WTC11 (cell line): Measurements from ENCODE around the gene ACAD8. TPM values are rescaled to one million over a fixed set of nuclear protein-coding genes. Genes with fewer than 3 reads are reported as not detected.

Experiments used
- ATAC-seq: fragments of 200-7000 bp; cut with Tn5 transposase; 2 replicates; pipeline ENCODE4 v1.10.0; 2021; ENCODE audit warnings: mild to moderate bottlenecking, moderate library complexity
- CTCF ChIA-PET: fragments of 300-600 bp; sonication (Branson Sonifier 250); formaldehyde crosslinking; loops from one replicate; lab custom pipeline; 2021; ENCODE audit warnings: antibody characterized with exemption; lab: Charles Lee
- POLR2A ChIA-PET: fragments of 350-600 bp; sonication (Branson Sonifier 250); formaldehyde crosslinking; loops from one replicate; lab custom pipeline; 2021; ENCODE audit warnings: antibody characterized with exemption; lab: Charles Lee
- DNase-seq: peaks from one replicate; pipeline ENCODE4 v3.0.0; 2021; ENCODE audit warnings: low spot score
- H3K27ac Mint-ChIP-seq: 2 replicates; pipeline ENCODE4 v1.8.0; 2021; ENCODE audit warnings: mixed read lengths
- H3K27me3 Mint-ChIP-seq: 2 replicates; pipeline ENCODE4 v1.8.0; 2021; ENCODE audit warnings: low read depth, mild to moderate bottlenecking, moderate library complexity, mixed read lengths
- H3K36me3 Mint-ChIP-seq: 2 replicates; pipeline ENCODE4 v1.8.0; 2021; ENCODE audit warnings: mixed read lengths
- H3K4me1 Mint-ChIP-seq: 2 replicates; pipeline ENCODE4 v1.8.0; 2022; ENCODE audit warnings: mixed read lengths
- H3K4me3 Mint-ChIP-seq: 2 replicates; pipeline ENCODE4 v1.8.0; 2021; ENCODE audit warnings: mild to moderate bottlenecking, moderate library complexity, mixed read lengths
- H3K9me3 Mint-ChIP-seq: 2 replicates; pipeline ENCODE4 v1.8.0; 2021; ENCODE audit warnings: mixed read lengths
- NR2C2 ChIP-seq: sonication (generic); formaldehyde crosslinking; IDR thresholded peaks from 2 replicates; pipeline ENCODE4 v1.8.0; 2022; ENCODE audit warnings: mild to moderate bottlenecking, missing genetic modification reagents
- RORB ChIP-seq: fragments of 250-450 bp; sonication (Bioruptor Pico); IDR thresholded peaks from 2 replicates; pipeline ENCODE4 v1.9.0; 2021; ENCODE audit warnings: mild to moderate bottlenecking
- SP1 ChIP-seq: sonication (generic); formaldehyde crosslinking; conservative IDR thresholded peaks from 2 replicates; pipeline ENCODE4 v1.8.1; 2022; ENCODE audit warnings: missing genetic modification reagents
- ZBTB21 ChIP-seq: sonication (generic); formaldehyde crosslinking; IDR thresholded peaks from 2 replicates; pipeline ENCODE4 v1.8.1; 2023; ENCODE audit warnings: mild to moderate bottlenecking, missing genetic modification reagents, borderline replicate concordance
- ZNF671 ChIP-seq: fragments of 250-450 bp; sonication (Bioruptor Pico); IDR thresholded peaks from 2 replicates; pipeline ENCODE4 v1.8.0; 2021; ENCODE audit warnings: mild to moderate bottlenecking
- total RNA-seq: library from RNA; stranded (reverse); gene quantifications from 3 replicates; pipeline ENCODE4 v1.2.3, GENCODE V29; 2021
- TF ChIP-seq, protein P1 (sequence below): fragments of 250-450 bp; sonication (Bioruptor Pico); IDR thresholded peaks from 2 replicates; pipeline ENCODE4 v2.1.2; 2022; ENCODE audit warnings: mild to moderate bottlenecking, moderate library complexity
- TF ChIP-seq, protein P2 (sequence below): sonication (generic); formaldehyde crosslinking; conservative IDR thresholded peaks from 2 replicates; pipeline ENCODE4 v1.8.1; 2023; ENCODE audit warnings: mild to moderate bottlenecking, low read depth, missing genetic modification reagents, moderate library complexity
- TF ChIP-seq, protein P3 (sequence below): sonication (generic); formaldehyde crosslinking; IDR thresholded peaks from 2 replicates; pipeline ENCODE4 v1.8.0; 2023; ENCODE audit warnings: missing genetic modification reagents
- TF ChIP-seq, protein P4 (sequence below): sonication (generic); formaldehyde crosslinking; conservative IDR thresholded peaks from 2 replicates; pipeline ENCODE4 v1.8.1; 2022; ENCODE audit warnings: mild to moderate bottlenecking, missing genetic modification reagents
- TF ChIP-seq, protein P5 (sequence below): sonication (generic); formaldehyde crosslinking; IDR thresholded peaks from 2 replicates; pipeline ENCODE4 v1.8.1; 2022; ENCODE audit warnings: missing genetic modification reagents, borderline replicate concordance
- TF ChIP-seq, protein P6 (sequence below): fragments of 250-450 bp; sonication (Bioruptor Pico); conservative IDR thresholded peaks from 2 replicates; pipeline ENCODE4 v1.9.0; 2021; ENCODE audit warnings: mild to moderate bottlenecking
- TF ChIP-seq, protein P7 (sequence below): fragments of 200-600 bp; IDR thresholded peaks from 2 replicates; pipeline ENCODE4 v1.8.0; 2022; ENCODE audit warnings: antibody characterized with exemption

Gene ACAD8
- total RNA-seq, 1 experiment from 2014 or later: 55.2 TPM

DNA sequence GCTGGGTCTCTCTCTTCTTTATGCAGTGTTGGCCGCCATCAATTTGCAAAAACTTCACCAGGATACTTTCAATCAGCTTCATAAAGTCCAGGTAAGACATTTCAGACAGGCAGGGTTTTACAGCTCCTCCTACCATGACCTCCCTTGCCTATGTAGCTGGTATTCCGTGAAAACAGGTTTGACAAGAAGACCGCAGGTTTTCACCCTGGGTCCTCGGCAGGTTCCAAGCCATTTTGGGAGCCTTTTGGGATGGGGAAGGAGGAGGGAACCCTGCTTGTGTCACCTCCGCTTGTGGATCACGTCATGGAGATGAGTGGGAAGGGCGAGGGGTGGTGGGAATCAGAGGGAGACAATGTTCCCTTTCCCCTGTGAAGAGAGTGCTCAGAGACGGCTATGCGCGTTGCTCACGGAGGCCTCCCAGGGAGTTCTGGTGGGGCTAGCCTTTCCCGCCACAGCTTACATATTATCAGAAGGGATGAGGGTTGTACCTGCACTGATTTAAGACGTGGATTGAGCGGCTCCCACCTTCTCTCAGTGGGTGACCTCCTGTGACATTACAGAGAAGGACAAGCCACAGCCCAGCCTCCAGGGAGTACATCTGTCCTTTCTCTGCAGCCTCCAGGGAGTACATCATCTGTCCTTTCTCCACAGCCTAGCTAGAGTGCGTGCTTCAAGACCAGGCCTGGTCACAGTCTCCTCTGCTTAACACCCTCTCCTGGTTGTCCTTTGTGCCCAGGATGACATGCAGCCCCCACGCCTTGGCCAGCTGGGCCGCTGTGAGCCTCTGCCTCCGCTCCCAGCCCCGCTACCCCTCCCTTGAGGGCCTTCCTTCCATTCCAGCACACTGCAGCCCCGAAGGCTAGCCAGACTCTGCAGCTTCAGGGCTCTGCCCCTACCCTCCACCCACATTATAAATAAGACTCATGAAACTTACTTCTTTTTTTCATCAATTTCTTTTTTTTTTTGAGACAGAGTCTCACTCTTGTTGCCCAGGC is 40.0 kb downstream of the ACAD8 start (continued):
- TF ChIP-seq, protein P1, sequence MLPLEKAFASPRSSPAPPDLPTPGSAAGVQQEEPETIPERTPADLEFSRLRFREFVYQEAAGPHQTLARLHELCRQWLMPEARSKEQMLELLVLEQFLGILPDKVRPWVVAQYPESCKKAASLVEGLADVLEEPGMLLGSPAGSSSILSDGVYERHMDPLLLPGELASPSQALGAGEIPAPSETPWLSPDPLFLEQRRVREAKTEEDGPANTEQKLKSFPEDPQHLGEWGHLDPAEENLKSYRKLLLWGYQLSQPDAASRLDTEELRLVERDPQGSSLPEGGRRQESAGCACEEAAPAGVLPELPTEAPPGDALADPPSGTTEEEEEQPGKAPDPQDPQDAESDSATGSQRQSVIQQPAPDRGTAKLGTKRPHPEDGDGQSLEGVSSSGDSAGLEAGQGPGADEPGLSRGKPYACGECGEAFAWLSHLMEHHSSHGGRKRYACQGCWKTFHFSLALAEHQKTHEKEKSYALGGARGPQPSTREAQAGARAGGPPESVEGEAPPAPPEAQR: no peak
- no peak for TF ChIP-seq SP1 (CRISPR knock-in tag)
- no peak for TF ChIP-seq RORB
- TF ChIP-seq, protein P2, sequence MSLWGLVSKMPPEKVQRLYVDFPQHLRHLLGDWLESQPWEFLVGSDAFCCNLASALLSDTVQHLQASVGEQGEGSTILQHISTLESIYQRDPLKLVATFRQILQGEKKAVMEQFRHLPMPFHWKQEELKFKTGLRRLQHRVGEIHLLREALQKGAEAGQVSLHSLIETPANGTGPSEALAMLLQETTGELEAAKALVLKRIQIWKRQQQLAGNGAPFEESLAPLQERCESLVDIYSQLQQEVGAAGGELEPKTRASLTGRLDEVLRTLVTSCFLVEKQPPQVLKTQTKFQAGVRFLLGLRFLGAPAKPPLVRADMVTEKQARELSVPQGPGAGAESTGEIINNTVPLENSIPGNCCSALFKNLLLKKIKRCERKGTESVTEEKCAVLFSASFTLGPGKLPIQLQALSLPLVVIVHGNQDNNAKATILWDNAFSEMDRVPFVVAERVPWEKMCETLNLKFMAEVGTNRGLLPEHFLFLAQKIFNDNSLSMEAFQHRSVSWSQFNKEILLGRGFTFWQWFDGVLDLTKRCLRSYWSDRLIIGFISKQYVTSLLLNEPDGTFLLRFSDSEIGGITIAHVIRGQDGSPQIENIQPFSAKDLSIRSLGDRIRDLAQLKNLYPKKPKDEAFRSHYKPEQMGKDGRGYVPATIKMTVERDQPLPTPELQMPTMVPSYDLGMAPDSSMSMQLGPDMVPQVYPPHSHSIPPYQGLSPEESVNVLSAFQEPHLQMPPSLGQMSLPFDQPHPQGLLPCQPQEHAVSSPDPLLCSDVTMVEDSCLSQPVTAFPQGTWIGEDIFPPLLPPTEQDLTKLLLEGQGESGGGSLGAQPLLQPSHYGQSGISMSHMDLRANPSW (CRISPR knock-in tag): no peak
- no peak for TF ChIP-seq ZNF671
- TF ChIP-seq NR2C2: no peak
- TF ChIP-seq ZBTB21 (CRISPR knock-in tag): no peak

DNA sequence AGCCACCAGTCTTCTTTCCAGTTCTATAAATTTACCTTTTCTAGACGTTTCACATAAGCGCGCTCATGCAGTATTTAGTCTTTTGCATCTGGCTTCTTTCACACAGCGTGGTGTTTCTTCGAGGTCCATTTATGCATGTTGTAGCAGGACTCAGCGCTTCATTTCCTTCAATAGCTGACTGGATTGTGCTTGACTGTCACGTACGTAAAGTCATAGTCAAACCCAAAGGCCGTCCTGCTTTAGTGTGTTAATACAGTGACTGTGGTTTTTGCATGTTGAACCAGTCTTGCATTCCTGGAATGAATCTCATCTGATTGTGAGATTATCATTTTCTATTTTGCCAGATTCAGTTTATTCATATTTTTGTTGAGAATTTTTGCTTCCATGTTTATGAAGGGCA is 41.3 kb downstream of the ACAD8 start:
- no peak overlapping the region for H3K27ac Mint-ChIP-seq
- H3K9me3 Mint-ChIP-seq: peaks cover 4% of the 10 kb centered on the region; the same call in 1 of the 2 replicates
- H3K4me1 Mint-ChIP-seq: peaks cover 1% of the 10 kb centered on the region
- TF ChIP-seq, protein P3, sequence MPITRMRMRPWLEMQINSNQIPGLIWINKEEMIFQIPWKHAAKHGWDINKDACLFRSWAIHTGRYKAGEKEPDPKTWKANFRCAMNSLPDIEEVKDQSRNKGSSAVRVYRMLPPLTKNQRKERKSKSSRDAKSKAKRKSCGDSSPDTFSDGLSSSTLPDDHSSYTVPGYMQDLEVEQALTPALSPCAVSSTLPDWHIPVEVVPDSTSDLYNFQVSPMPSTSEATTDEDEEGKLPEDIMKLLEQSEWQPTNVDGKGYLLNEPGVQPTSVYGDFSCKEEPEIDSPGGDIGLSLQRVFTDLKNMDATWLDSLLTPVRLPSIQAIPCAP (CRISPR knock-in tag): no peak
- TF ChIP-seq, protein P4, sequence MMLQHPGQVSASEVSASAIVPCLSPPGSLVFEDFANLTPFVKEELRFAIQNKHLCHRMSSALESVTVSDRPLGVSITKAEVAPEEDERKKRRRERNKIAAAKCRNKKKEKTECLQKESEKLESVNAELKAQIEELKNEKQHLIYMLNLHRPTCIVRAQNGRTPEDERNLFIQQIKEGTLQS (CRISPR knock-in tag): no peak
- TF ChIP-seq, protein P5, sequence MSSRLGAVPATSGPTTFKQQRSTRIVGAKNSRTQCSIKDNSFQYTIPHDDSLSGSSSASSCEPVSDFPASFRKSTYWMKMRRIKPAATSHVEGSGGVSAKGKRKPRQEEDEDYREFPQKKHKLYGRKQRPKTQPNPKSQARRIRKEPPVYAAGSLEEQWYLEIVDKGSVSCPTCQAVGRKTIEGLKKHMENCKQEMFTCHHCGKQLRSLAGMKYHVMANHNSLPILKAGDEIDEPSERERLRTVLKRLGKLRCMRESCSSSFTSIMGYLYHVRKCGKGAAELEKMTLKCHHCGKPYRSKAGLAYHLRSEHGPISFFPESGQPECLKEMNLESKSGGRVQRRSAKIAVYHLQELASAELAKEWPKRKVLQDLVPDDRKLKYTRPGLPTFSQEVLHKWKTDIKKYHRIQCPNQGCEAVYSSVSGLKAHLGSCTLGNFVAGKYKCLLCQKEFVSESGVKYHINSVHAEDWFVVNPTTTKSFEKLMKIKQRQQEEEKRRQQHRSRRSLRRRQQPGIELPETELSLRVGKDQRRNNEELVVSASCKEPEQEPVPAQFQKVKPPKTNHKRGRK (CRISPR knock-in tag): no peak
- TF ChIP-seq, protein P6, sequence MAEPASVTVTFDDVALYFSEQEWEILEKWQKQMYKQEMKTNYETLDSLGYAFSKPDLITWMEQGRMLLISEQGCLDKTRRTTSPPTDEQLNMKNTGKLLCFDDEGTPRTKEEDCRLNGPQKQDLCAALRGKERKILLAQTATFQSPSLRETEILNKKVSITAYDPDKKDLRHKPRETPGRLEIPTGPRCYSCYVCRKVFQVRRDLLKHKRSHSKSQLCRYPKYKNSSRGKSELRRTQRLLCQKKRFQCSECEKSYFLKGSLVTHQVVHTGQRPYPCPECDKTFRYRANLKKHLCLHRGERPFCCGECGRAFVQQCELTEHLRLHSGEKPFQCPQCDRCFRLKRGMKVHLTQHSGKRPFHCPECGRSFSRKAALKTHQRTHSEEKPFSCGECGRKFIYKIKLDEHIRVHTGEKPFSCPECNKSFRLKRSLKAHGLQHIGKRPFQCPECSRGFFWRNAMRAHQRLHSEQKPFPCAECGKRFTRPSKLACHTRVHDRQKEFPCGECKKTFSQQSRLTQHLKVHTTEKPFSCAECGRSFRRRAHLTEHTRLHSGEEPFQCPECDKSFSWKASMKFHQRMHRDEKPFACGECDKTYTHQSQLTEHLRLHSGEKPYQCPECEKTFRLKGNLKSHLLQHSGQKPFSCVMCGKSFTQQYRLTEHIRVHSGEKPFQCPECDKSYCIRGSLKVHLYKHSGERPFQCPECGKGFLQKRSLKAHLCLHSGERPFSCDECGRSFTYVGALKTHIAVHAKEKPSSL (CRISPR knock-in tag): no peak
- no peak for TF ChIP-seq ZNF671
- POLR2A ChIA-PET: no interaction called here
- CTCF ChIA-PET: no interaction called here
- DNase-seq: no peak
- H3K4me3 Mint-ChIP-seq: no peak overlapping the region
- H3K36me3 Mint-ChIP-seq: peaks cover 62% of the 10 kb centered on the region
- no peaks in the 10 kb centered on the region for H3K27me3 Mint-ChIP-seq
- no peak for ATAC-seq

DNA sequence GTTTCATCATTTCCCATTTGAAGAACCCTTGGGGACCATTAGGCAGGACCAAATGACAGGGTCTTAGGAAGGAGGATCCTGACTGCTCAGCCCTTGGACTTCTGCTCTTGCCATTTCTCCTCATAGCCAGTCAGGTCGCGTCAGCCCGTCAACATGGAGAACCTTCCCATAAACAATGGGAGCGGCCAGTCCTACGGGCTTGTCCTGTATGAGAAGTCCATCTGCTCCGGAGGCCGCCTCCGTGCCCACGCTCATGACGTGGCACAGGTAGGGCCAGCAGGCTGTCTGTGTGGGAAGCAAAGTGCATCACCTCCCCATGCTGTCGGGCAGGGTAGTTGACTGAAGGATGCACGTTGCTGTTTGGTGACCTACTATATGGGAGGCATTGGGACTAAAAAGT is 58.9 kb downstream of the ACAD8 start:
- no peak overlapping the region for H3K27ac Mint-ChIP-seq
- ChIA-PET CTCF (interaction anchor here (0.7 kb wide), 1 partner anchor 1232 kb away, joined by 3 read pairs; no protein-coding TSS in a partner anchor), POLR2A (no interaction called here)
- TF ChIP-seq, protein P7, sequence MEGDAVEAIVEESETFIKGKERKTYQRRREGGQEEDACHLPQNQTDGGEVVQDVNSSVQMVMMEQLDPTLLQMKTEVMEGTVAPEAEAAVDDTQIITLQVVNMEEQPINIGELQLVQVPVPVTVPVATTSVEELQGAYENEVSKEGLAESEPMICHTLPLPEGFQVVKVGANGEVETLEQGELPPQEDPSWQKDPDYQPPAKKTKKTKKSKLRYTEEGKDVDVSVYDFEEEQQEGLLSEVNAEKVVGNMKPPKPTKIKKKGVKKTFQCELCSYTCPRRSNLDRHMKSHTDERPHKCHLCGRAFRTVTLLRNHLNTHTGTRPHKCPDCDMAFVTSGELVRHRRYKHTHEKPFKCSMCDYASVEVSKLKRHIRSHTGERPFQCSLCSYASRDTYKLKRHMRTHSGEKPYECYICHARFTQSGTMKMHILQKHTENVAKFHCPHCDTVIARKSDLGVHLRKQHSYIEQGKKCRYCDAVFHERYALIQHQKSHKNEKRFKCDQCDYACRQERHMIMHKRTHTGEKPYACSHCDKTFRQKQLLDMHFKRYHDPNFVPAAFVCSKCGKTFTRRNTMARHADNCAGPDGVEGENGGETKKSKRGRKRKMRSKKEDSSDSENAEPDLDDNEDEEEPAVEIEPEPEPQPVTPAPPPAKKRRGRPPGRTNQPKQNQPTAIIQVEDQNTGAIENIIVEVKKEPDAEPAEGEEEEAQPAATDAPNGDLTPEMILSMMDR: no peak
- ATAC-seq (peak; percentile 9), DNase-seq (no peak)
- peaks cover 11% of the 10 kb centered on the region for H3K4me1 Mint-ChIP-seq
- H3K9me3 Mint-ChIP-seq: peaks cover 18% of the 10 kb centered on the region
- no peaks in the 10 kb centered on the region for H3K27me3 Mint-ChIP-seq
- no peak overlapping the region for H3K4me3 Mint-ChIP-seq
- peaks cover 52% of the 10 kb centered on the region for H3K36me3 Mint-ChIP-seq
